Limb (tissue), 2 donors: ENCODE measurements around the gene ASCC2.
"Not testable (repeated sequence)": the region's sequence is repeated elsewhere in the genome, so short reads cannot be mapped to it uniquely, and the experiment has no call there.

Experiments used
- DNase-seq, 2 donors: peaks; one replicate each; pipeline ENCODE4 v3.0.0-alpha.2; 2016; ENCODE audit errors: extremely low spot score in 2 of 2

Gene ASCC2, protein sequence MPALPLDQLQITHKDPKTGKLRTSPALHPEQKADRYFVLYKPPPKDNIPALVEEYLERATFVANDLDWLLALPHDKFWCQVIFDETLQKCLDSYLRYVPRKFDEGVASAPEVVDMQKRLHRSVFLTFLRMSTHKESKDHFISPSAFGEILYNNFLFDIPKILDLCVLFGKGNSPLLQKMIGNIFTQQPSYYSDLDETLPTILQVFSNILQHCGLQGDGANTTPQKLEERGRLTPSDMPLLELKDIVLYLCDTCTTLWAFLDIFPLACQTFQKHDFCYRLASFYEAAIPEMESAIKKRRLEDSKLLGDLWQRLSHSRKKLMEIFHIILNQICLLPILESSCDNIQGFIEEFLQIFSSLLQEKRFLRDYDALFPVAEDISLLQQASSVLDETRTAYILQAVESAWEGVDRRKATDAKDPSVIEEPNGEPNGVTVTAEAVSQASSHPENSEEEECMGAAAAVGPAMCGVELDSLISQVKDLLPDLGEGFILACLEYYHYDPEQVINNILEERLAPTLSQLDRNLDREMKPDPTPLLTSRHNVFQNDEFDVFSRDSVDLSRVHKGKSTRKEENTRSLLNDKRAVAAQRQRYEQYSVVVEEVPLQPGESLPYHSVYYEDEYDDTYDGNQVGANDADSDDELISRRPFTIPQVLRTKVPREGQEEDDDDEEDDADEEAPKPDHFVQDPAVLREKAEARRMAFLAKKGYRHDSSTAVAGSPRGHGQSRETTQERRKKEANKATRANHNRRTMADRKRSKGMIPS

DNA sequence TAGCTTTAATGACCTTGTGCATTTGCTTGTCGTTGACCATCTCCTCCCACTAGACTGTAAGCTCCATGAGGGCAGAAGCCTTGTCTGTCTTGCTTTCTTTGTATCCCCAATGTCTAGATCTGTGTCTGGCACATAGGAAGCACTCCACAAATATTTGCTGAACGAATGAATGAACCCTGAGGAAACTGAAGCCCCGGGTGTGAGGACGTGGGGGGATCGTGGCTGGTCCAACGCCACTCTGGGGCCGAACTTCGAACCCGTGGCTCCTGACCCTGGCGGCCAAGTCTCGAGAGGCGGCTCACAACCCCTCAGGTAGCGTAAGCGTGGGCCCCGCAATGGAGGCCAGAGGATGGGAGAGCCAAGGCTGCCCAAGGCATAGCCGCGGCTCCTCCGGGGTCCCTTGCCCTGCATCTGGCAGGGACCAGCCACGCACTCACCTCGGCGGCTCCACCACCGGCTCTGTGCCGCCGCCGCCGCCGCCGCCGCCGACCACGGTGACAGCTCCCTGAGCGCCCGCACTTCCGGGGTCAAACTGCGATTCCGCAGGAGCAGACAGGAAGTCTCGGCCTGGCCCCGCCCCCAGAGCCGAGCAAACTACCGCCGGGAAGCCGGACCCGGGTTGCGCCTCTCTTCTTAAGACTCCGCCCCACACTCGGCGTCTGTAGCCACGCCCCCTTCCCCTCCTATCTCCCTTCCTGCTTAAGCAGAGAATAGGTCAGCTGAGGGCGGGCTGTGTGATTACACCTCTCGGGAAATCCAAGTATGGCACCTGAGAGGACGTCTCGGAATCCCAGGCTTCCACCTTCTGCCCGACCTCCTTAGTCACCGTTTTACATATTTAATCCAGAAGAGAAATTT lies at the start of gene ASCC2:
ASCC2 (minus strand) TSS at position 534 of the 858 bp plus-strand sequence. CDS start 5,949 bp downstream, outside the sequence.
- DNase-seq = peak; percentile 97 to 98

DNA sequence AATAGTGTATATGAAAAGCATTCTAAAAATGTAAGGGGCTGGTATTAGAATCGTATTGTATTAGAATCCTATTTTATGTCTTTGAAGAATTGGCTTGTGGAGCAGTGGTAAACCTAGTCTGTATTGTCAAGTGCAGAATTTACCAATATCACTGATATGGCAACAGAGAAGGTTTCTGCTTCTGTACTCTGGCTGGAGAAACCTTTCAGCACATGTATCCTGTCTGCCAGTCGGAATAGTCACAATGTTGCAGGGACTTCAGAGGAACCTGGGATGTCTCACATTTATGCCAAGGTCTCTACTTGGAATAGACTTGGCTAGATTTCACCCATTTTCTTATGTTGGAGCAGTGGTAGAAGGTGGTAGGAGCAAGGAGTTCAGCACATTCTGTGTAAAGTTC lies 49.3 kb upstream of the ASCC2 start:
- no peak for DNase-seq

DNA sequence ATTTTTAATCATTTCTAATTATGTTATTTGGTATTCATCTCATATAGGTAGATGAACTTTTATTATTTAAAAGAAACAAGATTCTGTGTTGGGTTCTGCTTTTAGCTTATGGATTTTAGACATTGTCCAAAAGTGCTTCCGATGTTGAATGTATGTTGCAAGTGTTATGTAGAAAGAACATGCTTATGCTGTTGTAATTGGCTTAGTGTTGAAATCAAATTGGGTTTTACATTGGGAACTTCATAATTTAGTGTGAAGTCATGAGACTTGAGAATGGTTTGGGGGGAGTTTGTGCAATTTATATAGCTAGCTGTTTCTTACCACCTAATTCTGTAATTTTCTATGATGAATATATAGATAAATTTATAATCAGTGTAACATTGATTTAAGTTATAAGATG lies 48.5 kb upstream of the ASCC2 start:
- no peak for DNase-seq

DNA sequence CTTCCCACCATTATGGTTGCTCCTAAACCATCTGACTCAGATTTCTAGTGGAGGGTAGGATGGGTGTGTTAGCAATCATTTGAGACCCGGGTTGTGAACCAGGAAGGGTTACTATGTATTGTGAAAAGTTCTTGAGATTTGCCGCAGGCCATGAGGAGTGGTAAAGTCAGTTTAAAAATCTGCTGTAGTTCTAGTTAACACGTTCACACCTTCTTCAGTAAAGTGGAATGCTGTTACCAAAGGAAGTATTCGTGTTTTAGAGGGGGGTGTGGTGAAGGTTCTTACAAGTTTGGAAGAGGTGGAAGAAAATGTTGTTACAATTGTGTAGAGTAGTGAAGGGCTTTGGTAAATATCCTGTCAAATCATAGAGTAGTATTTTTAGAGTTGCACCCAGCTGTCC lies 47.5 kb upstream of the ASCC2 start:
- DNase-seq = no peak

DNA sequence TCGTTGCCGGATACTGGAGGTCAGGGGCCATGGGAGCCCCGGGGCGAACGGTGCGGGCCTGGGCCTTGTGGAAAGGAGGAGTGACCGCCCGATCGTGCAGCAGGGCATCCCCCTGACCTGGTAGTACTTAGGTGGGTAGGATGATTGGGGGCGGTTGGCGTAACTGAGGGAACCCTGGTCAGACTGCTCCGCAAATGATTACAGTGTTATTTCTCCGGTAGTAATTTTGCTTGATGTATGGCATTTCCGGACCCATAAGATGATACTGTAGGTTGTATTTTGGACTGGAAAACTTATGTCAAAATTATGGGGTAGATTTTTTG lies 45.7 kb upstream of the ASCC2 start:
- no peak for DNase-seq

DNA sequence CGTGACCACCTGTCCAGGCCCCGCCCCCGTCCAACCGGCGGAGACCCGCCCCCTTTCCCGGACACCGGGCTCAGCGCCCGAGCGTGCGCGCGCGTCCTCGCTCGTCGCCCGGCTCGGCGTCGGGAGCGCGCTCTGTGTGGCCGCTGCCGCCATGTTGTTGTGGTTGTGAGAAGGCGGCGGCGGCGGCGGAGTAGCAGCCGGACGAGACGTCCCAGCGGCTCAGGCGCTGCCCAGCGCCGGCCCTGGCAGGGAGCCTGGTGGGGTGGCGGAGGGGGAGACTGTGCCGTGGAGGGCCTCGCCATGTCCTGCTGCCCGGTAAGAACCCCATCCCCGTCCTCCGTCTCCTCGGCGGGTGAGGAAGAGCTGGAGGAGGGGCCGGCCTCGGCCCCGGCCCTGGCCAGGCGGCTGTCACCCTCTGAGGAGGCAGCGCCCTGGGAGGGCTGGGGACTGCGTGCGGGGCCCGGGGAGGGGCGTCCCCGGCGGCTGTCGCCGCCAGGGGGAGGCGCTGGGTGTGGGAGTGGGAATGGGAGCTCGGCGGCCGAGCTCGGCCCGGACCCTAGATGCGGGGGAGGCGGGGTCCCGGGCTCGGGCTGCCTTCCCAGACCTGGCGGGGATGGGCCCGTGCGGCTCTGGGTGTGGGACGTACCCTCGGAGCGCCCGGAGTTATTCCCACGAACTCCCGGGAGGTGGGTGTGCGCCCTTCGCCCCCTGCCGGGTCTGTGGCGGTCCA lies 45.1 kb upstream of the ASCC2 start, which contains the start of gene MTMR3:
MTMR3 (plus strand) TSS at position 130 of the 730 bp plus-strand sequence. CDS start 87,886 bp downstream, outside the sequence.
- peak; percentile 88 to 98 for DNase-seq

DNA sequence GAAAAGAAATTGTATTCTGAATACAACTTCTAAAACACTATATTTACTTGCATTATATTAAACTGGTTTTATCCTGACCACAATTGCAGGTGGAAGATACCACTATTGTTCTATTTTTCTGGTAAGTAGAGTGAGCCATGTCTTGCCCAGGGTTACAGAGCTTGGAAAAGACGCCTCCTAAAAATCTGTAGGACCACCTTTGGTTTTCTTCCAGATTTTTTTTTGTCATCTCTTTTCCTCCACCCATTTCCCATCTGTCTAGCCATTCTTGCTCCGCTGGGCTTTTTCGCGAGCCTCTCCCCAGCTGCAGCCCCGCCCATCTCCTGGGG lies 44.6 kb upstream of the ASCC2 start:
- no peak for DNase-seq

DNA sequence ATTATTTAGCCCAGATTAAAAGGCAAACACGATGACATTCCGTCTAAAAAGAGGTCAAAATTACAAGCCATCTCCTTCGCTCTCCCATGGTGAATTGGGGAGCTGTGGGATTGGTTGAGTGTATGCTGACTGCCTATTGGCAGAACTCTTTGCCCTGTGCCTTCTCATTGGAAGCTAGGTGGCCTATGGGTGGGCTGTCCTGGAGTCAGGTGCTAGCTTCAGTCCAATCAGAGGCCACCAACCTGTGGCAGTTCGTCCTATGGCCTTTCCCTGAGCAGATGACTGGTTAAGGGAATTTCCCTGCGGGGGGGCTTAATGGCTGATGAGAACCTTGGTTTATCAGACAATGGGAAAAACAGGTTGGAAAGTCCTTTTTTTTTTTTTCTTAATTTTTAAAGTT lies 41.7 kb upstream of the ASCC2 start:
- no peak for DNase-seq

DNA sequence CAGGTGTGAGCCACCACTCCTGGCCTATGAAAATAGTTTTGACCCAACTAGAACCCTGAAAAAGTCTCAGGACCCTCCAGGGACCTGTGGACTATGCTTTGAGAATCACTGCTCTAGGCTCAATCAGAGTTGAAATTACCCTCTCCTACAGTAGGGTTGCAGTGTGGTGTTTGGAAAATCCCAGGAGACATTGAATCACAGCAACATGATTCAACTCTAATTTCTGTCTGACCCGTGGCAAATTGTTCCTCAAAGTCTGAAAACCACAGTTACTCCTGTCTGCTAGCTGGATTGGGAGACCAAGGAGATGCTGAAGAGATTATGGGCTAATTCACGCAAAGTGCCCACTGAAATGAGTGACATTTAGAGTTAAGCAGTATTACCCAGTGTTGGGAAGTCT lies 39.5 kb upstream of the ASCC2 start:
- DNase-seq = no peak

DNA sequence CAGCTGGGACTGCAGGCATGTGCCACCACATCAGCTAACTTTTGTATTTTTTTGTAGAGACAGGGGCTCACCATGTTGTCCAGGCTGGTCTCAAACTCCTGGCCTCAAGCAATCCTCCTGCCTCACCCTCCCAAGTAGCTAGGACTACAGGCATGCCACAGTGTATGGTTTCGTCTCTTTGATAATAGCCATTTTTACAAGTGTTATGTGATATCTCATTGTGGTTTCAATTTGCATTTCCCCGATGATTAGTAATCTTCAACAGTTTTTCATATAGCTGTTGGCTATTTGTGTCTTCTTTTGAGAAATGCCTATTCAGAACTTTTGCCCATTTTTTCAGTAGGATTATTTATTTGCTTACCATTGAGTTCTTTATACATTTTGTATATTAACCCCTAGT lies 35.9 kb upstream of the ASCC2 start:
- DNase-seq = no peak

DNA sequence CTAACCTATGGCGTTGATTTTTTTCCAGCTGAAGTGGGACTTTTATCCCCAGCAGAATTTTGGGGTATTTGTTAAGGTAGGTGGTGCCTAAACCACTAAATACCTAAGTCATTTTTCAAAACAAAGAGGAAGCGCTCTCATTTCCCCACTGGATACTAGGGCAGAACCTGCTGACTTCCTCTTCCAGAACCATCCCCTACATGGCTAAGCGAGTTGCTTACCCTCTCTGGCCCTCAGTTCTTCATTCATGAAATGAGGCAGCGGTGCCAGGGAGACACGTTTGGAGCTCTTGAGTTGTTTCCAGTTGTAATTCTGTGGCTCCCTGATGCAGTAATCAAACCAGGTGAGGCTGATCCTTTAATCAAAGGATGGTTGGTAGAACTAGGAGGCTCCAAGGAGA lies 34.9 kb upstream of the ASCC2 start:
- no peak for DNase-seq

DNA sequence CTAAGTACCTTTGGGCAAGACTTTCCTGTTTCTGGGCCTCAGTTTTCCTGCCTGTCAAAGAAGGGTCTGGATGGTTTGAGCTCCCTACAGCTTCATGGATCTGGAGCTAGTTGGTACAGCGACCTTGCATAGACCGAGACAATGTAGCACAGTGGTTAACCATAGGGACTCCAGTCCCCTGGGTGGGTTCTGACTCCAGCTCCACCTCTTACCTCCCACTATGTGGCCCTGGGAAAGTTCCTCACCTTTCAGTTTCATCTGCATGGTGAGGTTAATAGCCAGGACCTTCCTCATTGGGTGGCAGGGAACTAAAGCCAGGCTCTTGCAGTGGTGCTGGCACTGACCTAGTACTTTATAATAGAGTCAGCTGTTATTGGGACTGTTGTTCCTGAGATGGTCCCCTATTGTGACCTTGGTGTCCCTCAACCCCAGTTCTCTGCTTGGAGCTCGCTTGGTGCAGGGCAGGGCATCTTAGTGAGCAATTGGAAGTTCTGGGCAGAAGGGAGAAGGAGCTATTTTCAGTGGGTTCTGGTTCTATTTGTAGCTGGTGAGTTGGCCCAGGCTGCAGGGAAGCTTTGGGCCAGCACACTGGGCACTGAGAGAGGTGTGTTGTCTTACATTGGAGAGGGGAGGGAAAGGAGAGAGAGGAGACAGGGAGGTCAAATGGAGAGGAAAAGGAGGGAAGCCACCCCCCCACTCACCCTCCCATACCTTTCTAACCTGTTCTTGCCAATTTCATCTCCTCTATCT lies 34.2 kb upstream of the ASCC2 start:
- DNase-seq = no peak

DNA sequence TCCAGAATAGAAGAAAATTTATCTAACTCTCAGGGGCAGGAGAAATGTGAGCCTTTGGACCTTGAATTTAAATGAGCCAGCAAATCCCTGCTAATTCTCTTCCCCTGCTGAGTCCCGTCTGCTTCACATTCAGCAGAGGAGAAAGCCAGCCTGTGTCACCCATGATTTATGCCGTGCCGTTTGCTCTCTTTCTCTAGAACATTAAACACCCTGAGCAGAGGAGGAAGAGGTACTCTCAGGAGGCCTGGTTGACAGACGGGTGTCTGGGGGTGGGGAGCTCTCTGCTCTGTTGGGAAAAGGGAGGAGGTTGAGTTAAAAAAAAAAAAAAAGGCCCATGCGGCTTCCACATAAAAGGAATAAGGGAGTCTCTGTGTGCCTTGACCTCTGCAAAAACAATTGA lies 33.6 kb upstream of the ASCC2 start:
- peak in 1 of 2 donors; percentile 63 for DNase-seq

DNA sequence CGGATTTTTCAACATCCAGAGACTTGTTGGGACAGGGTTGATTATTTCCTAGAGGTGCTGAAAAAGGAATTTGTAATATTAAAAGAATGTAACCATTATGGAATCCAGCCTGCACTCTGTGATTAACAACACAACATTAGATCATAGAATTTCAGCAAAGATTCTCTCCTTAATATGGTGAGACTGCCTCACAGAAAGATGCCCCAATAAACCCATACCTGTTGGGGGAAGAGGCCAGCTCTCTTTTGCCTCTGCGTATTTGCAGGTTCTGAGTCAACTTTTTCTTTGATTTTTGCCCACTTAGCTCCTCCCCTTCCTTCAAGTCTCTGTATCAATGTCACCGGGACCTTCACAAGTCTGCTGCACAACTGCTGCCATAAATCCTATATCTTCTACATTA lies 32.5 kb upstream of the ASCC2 start:
- no peak for DNase-seq

DNA sequence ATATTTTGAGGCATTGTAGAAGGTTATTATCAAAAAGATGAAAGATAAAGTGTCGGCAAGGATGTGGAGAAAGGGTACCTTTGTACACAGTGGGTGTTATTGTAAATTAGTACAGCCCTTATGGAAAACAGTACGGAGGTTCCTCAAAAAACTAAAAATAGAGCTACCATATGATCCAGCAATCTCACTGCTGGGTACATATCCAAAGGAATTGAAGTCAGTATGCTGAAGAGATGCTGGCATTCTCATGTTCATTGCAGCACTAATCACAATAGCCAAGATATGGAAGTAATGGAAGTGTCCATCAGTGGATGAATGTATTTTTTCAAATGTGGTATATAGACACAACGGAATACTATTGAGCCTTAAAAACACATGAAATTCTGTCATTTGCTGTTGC lies 29.8 kb upstream of the ASCC2 start:
- no peak for DNase-seq

DNA sequence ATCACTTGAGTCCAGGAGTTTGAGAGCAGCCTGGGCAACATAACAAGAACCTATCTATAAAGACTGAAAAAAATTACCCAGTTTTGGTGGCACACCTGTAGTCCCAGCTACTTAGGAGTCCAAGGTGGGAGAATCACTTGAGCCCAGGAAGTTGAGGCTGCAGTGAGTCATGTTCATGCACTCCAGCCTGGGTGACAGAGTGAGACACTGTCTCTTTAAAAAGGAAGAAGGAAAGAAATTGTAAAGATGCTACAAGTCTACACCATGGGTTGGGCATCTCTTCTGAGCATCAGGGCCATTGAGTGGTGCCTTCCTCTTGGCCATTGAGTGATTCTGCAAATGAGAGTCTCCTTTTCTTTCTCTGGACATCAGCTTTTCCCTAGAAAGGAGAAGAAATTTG lies 29.2 kb upstream of the ASCC2 start:
- DNase-seq = no peak

DNA sequence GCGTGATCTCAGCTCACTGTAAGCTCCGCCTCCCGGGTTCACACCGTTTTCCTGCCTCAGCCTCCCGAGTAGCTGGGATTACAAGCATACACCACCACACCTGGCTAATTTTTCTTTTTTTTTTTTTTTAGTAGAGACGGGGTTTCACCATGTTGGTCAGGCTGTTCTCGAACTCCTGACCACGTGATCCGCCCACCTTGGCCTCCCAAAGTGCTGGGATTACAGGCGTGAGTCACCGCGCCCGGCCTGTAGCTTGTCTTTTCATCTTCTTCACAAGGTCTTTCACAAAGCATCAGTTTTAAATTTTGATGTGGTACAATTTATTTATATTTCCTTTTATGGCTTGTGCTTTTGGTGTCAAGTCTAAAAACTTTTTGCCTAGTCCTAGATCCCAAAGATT lies 27.5 kb upstream of the ASCC2 start:
- DNase-seq = not testable (repeated sequence)

DNA sequence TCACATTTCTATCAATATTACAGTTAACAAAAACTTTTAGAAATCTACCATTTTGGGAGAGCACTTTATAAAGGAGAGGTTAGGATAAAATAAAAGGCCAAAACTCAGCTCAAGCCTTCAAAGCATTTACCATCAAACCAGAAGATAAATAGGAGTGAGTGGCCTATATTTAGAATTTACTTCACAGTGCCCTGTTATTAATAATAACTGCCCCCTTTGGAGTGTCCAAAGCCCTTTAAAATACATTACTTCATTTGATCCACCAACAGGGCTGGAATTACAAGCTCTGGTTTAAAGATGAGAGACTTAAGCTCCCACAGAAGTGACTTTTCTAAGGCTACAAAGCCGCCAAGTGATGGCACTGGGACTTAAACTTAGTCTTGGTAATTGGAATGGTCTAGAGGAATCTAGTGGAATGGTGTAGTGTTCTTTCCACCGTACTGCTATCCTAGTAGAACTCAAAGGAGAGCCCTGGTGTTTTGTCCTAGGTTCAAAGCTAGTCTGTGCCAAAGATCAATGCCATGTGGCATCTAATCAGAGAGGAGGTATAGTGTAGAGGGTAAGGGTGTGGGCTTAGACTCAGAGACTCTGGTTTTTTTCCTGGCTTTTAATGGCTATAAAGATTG lies 23.7 kb upstream of the ASCC2 start:
- no peak for DNase-seq

DNA sequence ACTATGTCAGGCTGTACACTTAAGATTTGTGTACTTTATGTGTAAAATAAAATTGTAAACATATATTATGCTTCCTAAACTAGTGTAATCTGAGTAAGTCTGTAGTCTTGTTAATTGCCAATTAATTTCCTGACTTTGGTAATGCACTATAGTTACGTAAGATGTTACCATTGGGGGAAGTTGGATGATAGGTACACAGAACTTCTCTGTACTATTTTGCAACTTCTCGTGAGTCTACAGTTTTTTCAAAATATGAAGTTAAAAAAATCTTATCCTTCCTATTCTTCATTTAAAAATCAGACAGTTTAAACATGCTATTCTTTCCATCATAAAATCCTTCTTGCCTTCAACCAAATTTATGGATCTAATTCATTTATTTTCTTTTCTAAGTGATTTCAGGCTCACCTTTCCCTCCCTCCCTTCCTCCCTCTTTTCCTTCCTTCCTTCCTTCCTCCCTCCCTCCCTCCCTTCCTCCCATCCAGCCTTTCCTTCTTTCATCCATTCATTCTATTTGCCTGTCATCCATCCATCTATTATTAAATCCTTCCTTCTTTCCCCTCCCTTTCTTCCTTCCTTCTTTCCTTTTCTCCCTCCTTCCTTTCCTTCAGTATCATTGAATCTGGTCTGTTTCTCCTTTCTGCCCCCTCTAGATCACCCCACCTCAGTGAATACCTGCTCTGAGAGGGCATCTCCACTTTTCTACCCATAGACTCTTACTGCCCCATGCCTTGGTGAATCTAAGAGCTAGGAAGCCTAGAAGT lies 22.1 kb upstream of the ASCC2 start:
- no peak for DNase-seq
